AG09319 (cell line): ENCODE data around the gene RPS24.
"Not testable (repeated sequence)": the region's sequence is repeated elsewhere in the genome, so short reads cannot be mapped to it uniquely, and the experiment has no call there.

Source experiments
- DNase-seq: peaks from one replicate; pipeline ENCODE4 v3.0.0-alpha.2; 2010; ENCODE audit warnings: low read depth; ENCODE audit errors: extremely low read depth
- TF ChIP-seq, protein P1 (sequence below): IDR thresholded peaks from 2 replicates; pipeline ENCODE4 v1.5.1; 2011; ENCODE audit warnings: low read depth, mild to moderate bottlenecking, inconsistent platforms, low read length, moderate library complexity

The RPS24 gene

GRCh38 chr10:78058562-78058961, 24.9 kb downstream of the RPS24 start:
- DNase-seq, result no peak
- TF ChIP-seq, protein P1, sequence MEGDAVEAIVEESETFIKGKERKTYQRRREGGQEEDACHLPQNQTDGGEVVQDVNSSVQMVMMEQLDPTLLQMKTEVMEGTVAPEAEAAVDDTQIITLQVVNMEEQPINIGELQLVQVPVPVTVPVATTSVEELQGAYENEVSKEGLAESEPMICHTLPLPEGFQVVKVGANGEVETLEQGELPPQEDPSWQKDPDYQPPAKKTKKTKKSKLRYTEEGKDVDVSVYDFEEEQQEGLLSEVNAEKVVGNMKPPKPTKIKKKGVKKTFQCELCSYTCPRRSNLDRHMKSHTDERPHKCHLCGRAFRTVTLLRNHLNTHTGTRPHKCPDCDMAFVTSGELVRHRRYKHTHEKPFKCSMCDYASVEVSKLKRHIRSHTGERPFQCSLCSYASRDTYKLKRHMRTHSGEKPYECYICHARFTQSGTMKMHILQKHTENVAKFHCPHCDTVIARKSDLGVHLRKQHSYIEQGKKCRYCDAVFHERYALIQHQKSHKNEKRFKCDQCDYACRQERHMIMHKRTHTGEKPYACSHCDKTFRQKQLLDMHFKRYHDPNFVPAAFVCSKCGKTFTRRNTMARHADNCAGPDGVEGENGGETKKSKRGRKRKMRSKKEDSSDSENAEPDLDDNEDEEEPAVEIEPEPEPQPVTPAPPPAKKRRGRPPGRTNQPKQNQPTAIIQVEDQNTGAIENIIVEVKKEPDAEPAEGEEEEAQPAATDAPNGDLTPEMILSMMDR, result no peak

GRCh38 chr10:78059906-78060702, 26.4 kb downstream of the RPS24 start:
- TF ChIP-seq, protein P1, result no peak
- no peak for DNase-seq

DNA sequence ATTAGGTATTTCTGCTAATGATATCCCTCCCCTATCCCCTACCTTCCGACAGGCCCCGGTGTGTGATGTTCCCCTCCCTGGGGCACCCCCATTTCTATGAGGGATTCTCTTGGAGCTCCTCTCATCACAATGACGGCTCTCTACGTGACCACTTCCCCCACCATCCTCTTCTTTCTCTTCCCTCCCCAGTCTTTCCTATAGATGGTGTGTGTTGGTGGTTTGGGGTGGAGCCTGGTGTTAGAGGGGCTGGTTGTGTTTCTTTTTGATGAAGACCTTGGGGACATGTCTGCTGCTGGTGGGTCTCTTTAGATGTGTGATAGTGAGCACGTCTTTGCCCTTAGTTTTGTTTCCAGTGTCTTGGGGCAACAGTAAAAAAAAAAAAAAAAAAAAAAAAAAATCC, 28.6 kb downstream of the RPS24 start:
- no peak for DNase-seq
- TF ChIP-seq, protein P1, result no peak

DNA sequence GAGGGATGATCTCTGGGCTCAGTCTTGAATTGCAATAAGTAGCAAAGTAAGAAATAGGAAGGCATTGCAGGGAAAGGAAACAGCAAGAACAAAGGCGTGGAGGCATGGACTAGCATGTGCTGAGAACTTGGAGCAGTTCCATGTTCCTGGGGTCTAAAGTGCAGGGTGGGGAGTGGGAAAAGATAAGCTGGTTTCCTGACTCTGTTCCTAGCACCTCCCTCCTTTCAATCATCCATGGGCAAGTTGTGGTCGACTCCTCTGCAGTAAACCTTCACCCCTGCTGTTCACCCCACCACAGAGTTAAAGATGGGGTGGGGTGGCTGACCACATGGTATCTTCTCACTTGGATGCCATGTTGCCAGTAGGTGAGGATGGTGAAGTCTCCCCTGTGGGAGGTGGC, 29.6 kb downstream of the RPS24 start:
- TF ChIP-seq, protein P1, result no peak
- no peak for DNase-seq

GRCh38 chr10:78064919-78065318, 31.3 kb downstream of the RPS24 start:
- DNase-seq, result not testable (repeated sequence)

GRCh38 chr10:78065611-78066010, 31.9 kb downstream of the RPS24 start:
- TF ChIP-seq, protein P1, result no peak
- no peak for DNase-seq

DNA sequence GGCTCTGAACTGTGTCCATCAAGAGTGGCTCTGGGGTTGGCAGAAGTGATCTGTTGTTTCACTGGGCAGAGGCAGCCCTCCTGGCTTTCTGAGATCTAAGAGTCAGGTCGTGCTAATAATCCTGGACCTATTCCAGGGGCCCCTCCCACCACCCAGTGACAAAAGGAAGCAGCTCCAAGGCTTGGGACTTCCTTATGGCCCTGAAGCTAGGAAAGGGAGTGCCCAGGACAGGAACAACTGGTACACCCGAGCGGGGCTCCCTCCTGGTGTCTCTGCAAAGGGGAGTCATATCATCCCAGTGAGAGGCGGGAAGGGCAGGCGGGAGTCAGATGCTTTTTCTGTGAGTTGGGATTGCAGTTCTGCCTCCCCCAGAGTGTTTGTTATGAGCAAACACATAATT, 32.3 kb downstream of the RPS24 start:
- TF ChIP-seq, protein P1, result no peak
- DNase-seq, result no peak

DNA sequence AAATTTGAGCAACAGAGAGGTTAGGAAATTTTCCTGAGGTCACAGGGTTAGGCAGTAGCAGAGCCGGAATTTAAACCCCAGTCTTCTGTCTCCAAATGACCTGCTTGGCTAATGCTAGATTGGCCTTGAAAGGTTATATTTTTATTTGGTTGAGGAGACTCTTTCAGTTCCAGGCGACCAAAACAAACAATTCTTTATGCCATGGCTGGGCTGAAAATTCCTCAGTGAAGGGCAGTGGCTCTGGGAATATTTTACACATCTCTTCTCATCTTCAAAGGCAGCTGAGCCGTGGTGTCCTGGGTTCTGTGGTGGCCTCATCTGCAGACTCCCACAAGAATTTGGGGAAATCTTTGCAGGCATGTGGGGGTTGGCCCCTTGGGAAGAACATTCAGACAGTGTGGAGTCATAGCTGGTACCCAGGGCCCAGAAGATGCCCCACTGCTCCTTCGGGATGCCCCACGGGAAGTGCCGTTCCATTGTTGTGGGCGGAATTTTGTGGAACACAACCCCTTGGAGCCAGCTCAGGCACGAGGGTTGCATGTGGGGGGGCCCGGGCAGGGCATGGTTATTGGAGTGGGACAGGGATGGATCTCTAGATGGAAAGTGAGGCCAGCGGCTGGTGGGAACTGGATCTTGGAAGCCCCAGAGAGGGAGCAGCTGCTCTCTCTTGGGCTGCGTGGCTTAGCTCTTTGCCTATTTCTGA, 33.2 kb downstream of the RPS24 start:
- TF ChIP-seq, protein P1, result no peak
- no peak for DNase-seq
